ENCODE measurements around the gene LRRC52. TPM values are rescaled to one million over a fixed set of nuclear protein-coding genes. Genes with fewer than 3 reads are reported as not detected.

Gene LRRC52
- total and polyA plus RNA-seq, 2 of the 8 experiments (the other 6 are each of a cell fraction or from before 2014, with no cell fraction given) = 0.05 TPM; not detected in 1

GRCh38 chr1:165507570-165507969 is 36.2 kb upstream of the LRRC52 start:
- no peak overlapping the region for H4K91ac ChIP-seq (replicated peaks; ENCODE audit: insufficient read length, low read length)
- peaks cover 0 to 1% (median 0%) of the 10 kb centered on the region in 4 experiments; a peak in 2 of 7 replicates for H3K27me3 ChIP-seq (replicated peaks in 1 of 4; ENCODE audit: control insufficient read depth in 3 of 4, extremely low read depth in 1 of 4, insufficient read depth in 3 of 4, low read length in 3 of 4)
- no peaks in the 10 kb centered on the region for H3K9me3 ChIP-seq (ENCODE audit: insufficient read depth in 2 of 2, low read depth in 1 of 2, low read length in 1 of 2)
- H4K8ac ChIP-seq (ENCODE audit: extremely low read depth, insufficient read depth, low read length) = no peak overlapping the region
- H3K4me1 ChIP-seq (replicated peaks in 1 of 4; ENCODE audit: control insufficient read depth in 3 of 4, insufficient read depth in 4 of 4, low read length in 3 of 4) = no peaks in the 10 kb centered on the region
- H3K4ac ChIP-seq (replicated peaks; ENCODE audit: insufficient read length, low read depth, low read length) = no peak overlapping the region
- no peaks in the 10 kb centered on the region for H3K79me2 ChIP-seq (ENCODE audit: control insufficient read depth in 1 of 2, insufficient read depth in 2 of 2, low read length in 2 of 2)
- TF ChIP-seq RFX5 (IDR thresholded peaks at IDR 0.05; ENCODE audit: borderline replicate concordance, low read depth, low read length) = no peak
- TF ChIP-seq MAFK (IDR thresholded peaks at IDR 0.05; ENCODE audit: low read depth, low read length) = no peak
- no peak for TF ChIP-seq SIX5 (IDR thresholded peaks at IDR 0.05; ENCODE audit: low read depth, low read length)
- no peak for TF ChIP-seq ZNF274 (IDR thresholded peaks at IDR 0.05; ENCODE audit: borderline replicate concordance, extremely low read depth, low read length)
- no peak for TF ChIP-seq TCF12 (IDR thresholded peaks at IDR 0.05; ENCODE audit: low read depth, low read length)
- TF ChIP-seq NRF1 (IDR thresholded peaks at IDR 0.05; ENCODE audit: low read depth, low read length) = no peak
- TF ChIP-seq POLR2A (IDR thresholded peaks at IDR 0.05; ENCODE audit: control extremely low read depth in 1 of 2, low read depth in 2 of 2, low read length in 2 of 2) = no peak
- TF ChIP-seq BRCA1 (IDR thresholded peaks at IDR 0.05; ENCODE audit: low read depth, low read length) = no peak
- TF ChIP-seq CEBPB (IDR thresholded peaks at IDR 0.05; ENCODE audit: low read depth, low read length) = no peak
- no peak for TF ChIP-seq CHD1 (IDR thresholded peaks at IDR 0.05; ENCODE audit: low read depth, low read length)
- no peak for TF ChIP-seq SP4 (IDR thresholded peaks at IDR 0.05; ENCODE audit: low read length)
- no peak for TF ChIP-seq KDM1A (IDR thresholded peaks at IDR 0.05; ENCODE audit: borderline replicate concordance, low read length)
- TF ChIP-seq EP300 (IDR thresholded peaks at IDR 0.05; ENCODE audit: borderline replicate concordance in 1 of 2, low read depth in 2 of 2, low read length in 2 of 2) = no peak
- TF ChIP-seq CBX8 (IDR thresholded peaks at IDR 0.05; ENCODE audit: borderline replicate concordance, low read depth, low read length) = no peak
- no peak for TF ChIP-seq NANOG (IDR thresholded peaks at IDR 0.05; ENCODE audit: insufficient read depth, low read depth, low read length, poor library complexity, severe bottlenecking)
- no peaks in the 10 kb centered on the region for H4K20me1 ChIP-seq (replicated peaks in 1 of 2; ENCODE audit: control insufficient read depth in 1 of 2, insufficient read depth in 2 of 2, low read length in 2 of 2)
- H3K4me3 ChIP-seq (ENCODE audit: extremely low read depth in 1 of 4, insufficient read depth in 2 of 4, low read depth in 3 of 4, low read length in 4 of 4) = no peak overlapping the region
- H3K56ac ChIP-seq (replicated peaks; ENCODE audit: insufficient read length, low read depth, low read length) = no peak overlapping the region
- no peak overlapping the region for H3K9ac ChIP-seq (replicated peaks in 1 of 4; ENCODE audit: extremely low read depth in 1 of 4, low read depth in 3 of 4, low read length in 3 of 4)
- H3K14ac ChIP-seq (ENCODE audit: insufficient read length) = no peak overlapping the region
- H2BK5ac ChIP-seq (ENCODE audit: low read depth, low read length) = no peak overlapping the region
- H3K23me2 ChIP-seq (ENCODE audit: low read depth, low read length) = no peaks in the 10 kb centered on the region
- H3K36me3 ChIP-seq (ENCODE audit: control insufficient read depth in 2 of 4, insufficient read depth in 4 of 4, low read length in 3 of 4) = no peaks in the 10 kb centered on the region
- no peak overlapping the region for H3K27ac ChIP-seq (ENCODE audit: low read depth, low read length)
- no peak overlapping the region for H3K4me2 ChIP-seq (ENCODE audit: insufficient read depth in 1 of 2, low read depth in 2 of 2, low read length in 2 of 2)
- H4K5ac ChIP-seq (ENCODE audit: insufficient read length, low read depth, low read length) = no peak overlapping the region
- FAIRE-seq (no peak), DNase-seq (ENCODE audit: low read depth in 1 of 2, low spot score in 2 of 2) (no peak)
- no peak overlapping the region for H3K18ac ChIP-seq (ENCODE audit: extremely low read depth, low read length)
- no peaks in the 10 kb centered on the region for H3K79me1 ChIP-seq (ENCODE audit: low read depth, low read length)
- H3K23ac ChIP-seq (ENCODE audit: insufficient read length) = no peak overlapping the region
- no peak overlapping the region for H2BK15ac ChIP-seq (ENCODE audit: low read length)
- H2BK12ac ChIP-seq (ENCODE audit: low read depth, low read length) = no peak overlapping the region
- H2AK5ac ChIP-seq (ENCODE audit: low read depth, low read length) = no peak overlapping the region
- CTCF ChIA-PET (ENCODE audit: partially characterized antibody) = no interaction called here
- no peak overlapping the region for H2BK120ac ChIP-seq (replicated peaks; ENCODE audit: low read depth, low read length)
- no peak overlapping the region for H2AFZ ChIP-seq (ENCODE audit: low read length)
- POLR2A ChIA-PET (ENCODE audit: partially characterized antibody) = no interaction called here
- no peak overlapping the region for H2BK20ac ChIP-seq (ENCODE audit: low read length)
